RPMI7951 (cell line): Measurements from ENCODE around the gene PIM1. TPM values are rescaled to one million over a fixed set of nuclear protein-coding genes. Genes with fewer than 3 reads are reported as not detected.

ENCODE experiments used
- DNase-seq: peaks from one replicate; pipeline ENCODE4 v3.0.0-alpha.2; 2012; ENCODE audit warnings: low read depth
- total RNA-seq: library from RNA; depleted of rRNA; stranded (reverse); fragments of >200 nt; shearing (Covaris generic); gene quantifications from 2 replicates; pipeline ENCODE4 v1.2.3, GENCODE V29; 2014

The PIM1 gene
- total RNA-seq, 1 experiment from 2014 or later = 7.7 TPM

DNA sequence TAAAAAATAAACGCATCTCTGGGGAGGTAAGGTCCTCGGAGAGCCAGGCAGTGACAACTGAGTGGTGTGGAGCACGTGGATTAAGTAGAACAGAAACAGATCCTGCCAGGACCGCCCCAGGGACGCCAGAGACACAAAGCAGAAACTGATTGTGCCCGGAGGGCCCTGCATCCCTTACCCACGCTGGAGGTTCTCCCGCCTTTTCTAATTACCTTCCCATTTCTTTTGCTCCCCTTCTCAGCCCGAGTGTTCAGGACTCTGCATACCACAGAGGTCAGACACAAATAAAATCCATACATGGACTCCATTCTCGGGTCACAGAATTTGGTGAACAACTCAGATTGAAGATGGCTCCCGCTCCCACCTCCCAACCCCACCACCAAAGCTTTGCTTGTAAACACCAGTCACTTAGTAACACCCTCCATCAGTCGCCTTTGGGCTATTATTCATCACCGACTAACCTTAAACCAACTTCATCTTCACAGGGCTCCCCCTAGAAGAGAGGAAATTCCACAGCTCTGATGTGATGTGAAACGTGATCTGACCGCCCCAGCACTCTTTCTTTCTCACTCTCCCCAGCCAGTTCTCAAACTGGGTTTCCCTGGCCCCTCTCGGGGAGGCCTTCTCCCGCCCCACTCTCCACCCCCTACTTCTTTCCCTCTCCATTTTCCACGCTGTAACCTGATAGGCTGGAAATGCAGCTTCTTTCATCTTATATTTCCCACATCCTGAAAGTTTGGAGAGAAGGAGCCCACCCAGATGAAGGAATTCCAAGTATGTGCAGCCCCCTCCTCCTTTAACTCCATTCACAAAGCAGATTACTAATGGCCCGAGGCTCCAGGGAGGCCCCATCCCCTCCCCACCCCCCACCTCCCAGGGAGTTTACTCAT is 32.5 kb upstream of the PIM1 start:
- DNase-seq = peak; percentile 97

DNA sequence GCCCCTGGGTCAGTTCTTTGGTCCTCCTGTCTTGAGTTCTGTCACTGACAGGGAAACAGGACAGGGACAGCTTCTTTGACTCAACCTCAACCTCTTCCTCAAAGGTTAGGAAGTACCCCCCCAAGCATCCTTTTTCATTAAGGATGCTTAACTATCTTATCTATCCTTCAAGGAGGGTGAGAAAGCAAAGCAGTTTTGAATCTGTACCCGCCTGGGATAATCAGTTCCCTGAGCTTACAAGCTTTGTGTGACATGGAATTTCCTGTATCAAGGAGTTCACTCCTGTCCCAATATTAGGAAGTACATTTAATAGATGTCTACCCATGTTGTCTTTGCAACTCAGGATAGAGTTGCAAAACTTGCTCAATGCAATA is 31.1 kb upstream of the PIM1 start:
- no peak for DNase-seq

DNA sequence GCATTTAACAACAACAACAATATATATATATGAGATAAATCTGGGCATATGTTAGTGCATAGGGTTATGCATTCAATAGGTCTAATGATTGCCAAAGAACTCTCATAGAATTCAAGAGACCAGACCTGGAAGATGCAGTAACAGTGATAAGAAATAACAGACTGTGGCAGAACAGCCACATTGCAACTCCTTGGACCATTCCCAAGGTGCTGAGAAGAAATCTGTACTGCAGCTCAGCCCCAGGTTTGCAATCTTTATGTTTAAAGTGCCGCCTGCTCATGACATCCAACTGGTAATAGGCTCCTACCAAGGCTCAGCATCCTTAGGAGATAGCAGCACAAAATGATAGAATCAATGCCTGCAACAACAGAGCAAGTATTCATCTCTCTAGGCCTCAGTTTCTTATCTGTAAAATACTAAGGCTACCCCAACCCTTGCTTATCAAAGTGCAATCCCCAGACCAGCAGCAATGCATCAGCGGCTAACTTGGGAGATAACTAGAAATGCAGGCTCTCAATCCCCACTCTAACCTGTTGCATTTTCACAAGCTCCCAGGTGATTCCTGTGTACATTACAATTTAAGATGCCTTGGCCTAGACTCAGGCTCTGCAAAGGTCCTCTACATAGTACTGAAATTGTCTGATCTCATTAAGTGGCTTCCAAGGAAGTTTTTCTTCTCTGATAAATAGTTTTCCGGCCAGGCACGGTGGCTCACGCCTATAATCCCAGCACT is 30.6 kb upstream of the PIM1 start:
- no peak for DNase-seq

DNA sequence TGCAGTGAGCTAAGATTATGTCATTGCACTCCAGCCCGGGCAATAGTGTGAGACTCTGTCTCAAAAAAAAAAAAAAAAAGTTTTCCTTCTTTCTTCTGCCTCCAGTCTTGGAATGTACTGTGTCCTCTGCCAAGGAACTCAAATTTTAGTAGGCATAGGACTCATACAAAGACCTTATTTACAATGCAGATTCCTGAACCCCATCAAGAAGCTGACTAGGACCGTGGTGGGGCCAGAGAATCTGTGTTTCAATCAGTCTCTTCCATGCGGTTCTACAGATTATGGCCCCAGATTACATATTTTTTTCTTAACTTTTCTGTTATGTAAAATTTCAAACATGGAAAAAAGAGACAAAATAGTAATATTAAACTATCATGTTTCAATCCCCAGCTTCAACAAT is 29.8 kb upstream of the PIM1 start:
- DNase-seq = no peak

DNA sequence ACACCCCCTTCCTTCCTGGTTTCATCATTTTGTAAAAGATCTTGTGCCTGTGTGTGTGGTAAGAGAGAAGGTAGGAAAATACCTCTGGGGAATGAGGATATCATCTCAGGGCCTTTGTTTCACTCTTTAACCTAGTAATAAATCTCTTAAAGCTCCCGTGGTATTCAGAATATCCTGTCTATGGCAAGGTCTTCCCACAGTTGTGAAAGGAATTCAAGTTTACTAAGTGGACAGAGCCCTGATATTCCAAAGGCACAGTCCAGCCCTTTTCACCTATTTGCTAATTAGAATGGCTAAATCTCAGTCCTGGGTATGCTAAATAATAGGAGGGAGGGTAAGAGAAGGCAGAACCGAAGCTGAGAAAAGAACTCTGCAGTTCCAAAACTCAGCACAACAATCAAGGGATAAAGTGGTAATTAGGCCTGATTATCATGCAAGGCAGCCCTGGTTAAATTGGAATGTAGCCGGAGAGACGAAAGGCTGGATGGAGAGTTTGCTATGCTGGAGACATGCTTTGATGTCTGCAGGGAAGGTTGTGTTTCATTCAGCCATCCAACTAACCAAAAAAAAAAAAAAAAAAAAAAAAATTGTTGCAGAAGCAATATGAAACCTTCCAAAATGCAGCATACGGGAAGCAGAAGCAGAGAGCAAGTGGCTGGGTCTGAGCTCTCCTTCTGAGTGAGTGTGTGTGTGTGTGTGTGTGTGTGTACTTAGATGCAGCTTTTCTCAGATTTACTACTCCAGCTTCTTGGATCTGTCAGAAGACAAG is 28.5 kb upstream of the PIM1 start:
- DNase-seq = no peak

DNA sequence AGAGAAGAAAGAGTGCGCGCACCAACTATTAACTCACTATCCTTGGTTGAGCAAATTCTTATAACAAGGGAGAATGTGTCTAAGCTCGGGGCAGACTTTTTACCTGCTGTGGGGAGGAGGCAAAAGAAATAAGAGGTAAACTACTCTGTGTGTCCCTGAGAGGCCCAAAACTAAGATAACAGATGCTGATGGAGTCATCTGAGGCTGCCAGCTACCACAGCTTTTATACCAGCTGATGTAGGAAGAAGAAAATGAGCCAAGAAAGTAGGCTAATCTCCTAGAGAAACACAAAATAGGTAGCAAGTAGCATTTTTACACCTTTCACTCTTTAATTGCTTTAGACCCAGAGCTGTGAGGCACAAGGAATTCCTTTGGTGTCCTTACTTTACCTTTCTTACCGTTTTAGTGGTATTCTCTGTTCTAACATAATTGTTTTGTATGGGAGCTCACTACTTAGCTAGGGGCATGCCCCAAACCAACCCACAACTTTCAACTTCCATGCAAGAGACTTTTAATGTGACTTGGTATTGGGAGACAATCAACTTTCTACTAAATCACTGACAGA is 27.8 kb upstream of the PIM1 start:
- no peak for DNase-seq

DNA sequence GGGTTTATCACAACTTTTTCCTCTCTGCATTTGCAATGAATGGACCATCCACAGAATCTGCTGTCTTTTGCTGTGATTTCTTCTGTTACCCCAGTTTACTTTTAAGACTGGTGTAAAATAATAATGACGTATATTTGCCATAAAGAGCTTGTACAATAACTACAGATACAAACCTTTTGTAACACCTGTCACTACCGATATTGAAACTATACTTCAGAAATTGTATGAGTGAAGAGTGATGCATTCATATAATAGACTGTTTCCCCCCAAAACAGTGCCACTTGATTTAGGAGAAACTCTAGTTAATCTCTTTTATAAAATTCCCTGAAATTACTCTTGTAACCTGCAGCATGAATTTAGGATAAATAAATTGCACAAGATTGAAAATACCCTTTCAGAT is 26.4 kb upstream of the PIM1 start:
- no peak for DNase-seq

DNA sequence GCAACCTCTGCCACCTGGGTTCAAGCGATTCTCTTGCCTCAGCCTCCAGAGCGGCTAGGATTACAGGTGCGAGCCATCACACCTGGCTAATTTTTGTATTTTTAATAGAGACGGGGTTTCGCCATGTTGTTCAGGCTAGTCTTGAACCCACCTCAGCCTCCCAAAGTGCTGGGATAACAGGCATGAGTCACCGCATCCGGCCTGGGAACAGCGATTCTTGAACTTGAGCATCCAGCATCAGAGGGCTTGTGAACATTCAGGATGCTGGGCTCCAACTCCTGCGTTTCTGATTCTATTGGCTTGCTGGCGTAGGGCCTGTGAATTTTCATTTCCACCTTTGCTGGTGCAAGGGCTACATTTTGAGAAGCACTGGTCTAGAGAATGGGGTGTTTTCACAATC is 24.5 kb upstream of the PIM1 start:
- DNase-seq = no peak

DNA sequence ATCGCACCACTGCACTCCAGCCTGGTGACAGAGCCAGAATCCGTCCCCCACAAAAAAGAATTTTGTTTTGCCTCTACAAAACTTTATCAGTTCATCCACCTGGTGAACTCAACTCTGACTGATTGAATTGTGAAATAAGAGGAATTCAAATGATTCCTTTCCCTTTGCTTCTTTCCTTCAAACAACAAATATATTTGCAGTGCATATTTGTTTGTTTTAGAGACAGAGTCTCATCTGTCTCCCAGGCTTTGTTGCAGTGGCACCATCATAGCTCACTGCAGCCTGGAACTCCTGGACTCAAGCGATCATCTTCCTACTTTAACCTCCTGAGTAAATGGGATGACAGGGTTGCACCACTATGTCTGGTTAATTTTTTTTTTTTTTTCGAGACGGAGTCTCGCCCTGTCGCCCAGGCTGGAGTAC is 23.2 kb upstream of the PIM1 start:
- no peak for DNase-seq

DNA sequence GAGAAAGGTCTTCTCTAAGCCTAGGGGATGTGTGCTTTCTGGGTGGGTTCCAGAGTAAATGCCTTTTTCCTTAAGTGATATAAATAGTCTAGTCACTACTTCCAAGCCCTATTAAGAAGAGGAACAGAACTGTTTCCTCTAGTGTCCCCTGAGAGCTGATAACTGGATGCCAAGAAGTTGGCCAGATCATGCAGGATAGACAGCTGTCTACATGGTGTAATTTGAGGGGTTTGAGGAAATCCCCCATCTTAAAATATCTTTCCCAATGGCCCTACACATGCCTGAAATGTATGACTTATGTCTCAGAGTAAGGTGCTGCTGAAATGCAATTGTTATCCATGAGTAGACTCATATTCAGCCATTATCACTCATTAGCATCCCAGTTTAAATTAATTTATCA is 20.2 kb upstream of the PIM1 start:
- DNase-seq = no peak

DNA sequence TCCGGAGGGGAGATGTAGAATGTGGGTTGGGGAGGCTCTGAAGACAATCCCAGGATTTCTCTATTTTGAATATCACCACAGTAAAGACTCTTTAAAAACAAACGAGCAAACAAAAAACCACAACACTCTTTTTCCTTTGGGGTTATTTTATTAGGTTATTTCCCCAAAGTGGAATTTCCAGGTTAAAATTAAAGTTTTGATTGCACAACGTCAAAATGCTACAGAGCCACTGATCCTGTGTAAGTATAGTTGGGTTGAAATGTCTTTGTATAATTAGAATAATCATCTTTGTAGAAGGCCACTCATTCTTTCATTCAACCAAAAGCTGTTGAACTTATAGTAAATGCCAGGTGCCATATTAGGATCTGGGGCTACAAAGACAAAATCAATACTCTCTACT is 19.6 kb upstream of the PIM1 start:
- DNase-seq = no peak

DNA sequence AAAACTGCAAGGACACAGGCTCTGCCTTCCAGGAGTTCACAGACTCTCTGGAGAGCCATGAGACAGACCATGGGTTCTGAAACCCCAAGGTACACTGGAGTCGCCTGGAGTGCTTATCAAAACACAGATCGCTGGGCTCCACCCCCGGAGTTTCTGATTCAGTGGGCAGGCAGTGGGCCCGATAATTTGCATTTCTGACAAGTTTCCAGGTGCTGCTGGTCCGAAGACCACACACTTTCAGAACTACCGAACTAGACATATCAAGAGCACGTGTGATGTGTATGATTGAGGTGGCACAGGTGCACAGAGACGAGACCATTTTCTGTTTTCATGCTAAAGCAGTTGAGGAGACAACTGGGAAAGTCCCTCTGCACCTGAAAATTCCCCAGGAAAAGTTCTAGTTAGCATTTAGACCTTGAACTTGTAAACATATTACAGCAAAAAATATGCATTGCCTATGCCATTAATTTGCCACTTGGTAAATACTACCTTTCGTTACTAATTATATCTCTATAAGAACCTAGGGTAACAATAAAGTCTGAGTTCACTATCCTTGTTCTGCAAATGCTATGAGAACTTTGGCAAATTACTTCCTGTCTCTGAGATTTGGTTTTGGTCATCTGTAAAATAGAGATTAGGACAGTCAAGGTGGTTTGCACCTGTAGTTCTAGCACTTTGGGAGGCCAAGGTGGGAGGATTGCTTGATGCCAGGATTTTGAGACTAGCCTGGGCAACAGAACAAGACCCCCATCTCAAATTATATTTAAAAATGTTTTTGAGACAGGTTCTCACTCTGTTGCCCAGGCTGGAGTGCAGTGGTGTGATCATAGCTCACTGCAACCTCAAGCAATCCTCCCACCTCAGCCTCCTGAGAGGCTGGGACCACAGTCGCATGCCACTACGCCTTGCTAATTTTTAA is 14.3 kb upstream of the PIM1 start:
- DNase-seq = no peak

DNA sequence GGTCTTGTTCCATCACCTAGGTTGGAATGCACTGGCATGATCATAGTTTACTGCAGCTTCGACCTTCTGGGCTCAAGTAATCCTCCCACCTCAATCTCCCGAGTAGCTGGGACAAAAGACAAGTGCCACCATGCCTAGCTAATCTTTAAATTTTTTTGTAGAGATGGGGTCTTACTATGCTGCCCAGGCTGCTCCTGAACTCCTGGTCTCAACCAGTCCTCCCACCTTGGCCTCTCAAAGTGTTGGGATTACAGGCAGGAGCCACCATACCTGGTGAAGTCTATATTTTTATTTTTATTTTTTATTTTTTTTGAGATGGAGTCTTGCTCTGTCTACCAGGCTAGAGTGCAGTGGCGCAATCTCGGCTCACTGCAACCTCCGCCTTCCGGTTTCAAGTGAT is 11.4 kb upstream of the PIM1 start:
- no peak for DNase-seq

DNA sequence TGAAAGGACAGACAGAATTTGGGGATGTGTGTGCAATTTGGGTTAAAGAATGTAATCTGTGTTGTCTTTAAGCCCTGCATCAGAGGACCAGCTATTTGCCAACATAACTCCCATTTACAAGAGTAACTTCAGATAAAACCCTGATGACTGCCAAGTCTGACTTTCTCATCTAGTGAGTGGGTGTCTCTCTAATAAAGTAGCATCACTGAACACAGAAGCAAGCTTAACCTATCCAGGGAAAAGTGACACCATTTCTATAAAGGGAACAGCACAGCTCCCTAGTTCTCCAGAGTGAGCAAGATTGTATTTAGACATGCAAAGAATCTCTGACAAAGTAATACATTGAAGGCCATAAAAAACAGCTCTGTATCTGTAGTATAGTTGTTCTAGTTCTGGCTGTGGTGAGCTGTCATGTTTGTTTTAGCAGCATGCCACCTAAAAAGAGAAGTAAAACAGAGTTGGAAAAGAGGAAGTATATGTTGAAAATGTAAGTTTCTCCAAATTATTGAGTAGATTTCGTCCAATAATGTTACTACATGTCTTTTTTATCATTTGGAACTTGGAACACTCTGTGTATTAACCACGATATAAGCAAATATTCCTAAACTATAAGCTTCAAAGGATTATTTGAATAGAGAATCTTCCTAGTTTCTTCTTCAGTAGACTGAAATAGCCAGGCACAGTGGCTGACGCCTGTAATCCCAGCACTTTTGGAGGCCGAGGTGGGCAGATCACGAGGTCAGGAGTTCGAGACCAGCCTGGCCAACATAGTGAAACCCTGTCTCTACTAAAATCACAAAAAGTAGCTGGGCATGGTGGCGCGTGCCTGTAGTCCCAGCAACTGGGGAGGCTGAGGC is 8.8 kb upstream of the PIM1 start:
- DNase-seq = no peak

DNA sequence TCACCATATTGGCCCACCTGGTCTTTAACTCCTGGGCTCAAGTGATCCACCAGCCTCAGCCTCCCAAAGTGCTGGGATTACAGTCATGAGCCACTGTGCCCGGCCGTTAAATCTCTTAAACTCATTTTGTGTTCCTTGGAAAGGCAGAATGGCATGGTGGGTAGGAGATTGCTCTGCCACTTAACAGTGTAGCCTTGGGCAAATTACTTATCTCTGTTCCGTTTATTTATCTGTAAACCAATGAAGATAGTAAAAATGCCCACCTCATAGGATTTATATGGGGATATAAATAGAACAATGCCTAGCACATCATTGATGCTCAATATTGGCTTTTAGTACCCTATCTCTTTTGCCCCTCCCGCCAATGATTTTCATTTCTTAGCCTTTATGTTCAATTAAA is 7.2 kb upstream of the PIM1 start:
- no peak for DNase-seq

DNA sequence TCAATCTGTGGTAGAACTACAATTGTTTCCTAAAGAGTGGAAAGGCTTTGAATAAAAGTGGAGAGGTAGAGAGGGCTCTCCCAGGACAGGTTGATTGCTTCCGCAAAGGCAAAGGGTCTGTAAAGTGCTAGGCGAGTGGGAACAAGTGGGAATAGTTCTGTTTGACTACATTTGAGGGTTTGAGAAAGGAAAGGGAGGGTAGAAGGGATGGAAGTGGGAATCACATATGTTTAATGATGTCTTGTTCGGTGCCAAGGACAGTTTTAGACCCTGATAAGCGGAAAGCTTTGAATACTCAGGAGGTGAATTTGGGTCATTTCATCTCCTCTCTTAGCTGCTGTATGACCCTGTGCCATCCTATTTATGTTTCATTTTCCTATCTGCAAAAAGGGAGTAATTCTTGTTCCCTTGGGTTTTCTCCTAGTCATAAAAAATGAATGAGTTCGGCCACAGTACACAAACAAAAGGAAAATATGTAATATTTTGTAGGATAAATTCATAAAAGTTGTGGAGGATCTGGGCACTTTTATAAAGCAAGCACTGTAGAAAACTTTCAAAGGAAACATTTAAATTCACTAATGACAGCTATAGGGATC is 1.7 kb upstream of the PIM1 start:
- no peak for DNase-seq

DNA sequence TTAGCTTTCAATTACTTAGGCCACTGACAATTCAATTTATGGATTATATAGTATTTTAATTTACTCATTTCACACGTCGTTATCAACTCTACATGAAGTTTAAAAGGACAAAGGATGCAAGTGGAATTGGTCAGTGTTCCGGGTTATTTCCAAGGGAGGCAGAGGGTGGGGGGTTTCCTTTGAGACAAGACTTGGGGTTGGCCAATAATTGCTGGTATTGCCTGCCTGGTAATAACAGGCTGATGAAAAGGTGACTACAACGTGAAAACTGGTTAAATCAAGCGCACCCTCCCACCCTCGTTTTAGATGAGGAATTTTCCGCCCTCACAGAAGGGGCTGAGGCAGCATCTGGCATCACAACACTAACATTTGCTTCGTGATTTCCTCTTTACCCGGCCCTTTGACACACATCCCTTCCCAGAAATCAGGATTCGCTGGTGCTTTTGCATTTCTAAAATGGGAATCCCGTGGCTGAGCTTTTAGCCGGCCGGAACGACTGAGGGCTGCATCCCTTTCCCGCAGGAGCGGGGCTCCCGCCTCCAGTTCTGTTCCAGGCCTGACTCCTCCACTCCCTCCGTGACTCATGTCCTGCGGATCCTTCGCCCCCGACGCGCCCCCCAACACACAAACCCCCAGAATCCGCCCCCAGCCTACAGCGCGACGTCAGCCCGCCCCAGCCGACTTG is 999 bp upstream of the PIM1 start:
- DNase-seq = no peak

DNA sequence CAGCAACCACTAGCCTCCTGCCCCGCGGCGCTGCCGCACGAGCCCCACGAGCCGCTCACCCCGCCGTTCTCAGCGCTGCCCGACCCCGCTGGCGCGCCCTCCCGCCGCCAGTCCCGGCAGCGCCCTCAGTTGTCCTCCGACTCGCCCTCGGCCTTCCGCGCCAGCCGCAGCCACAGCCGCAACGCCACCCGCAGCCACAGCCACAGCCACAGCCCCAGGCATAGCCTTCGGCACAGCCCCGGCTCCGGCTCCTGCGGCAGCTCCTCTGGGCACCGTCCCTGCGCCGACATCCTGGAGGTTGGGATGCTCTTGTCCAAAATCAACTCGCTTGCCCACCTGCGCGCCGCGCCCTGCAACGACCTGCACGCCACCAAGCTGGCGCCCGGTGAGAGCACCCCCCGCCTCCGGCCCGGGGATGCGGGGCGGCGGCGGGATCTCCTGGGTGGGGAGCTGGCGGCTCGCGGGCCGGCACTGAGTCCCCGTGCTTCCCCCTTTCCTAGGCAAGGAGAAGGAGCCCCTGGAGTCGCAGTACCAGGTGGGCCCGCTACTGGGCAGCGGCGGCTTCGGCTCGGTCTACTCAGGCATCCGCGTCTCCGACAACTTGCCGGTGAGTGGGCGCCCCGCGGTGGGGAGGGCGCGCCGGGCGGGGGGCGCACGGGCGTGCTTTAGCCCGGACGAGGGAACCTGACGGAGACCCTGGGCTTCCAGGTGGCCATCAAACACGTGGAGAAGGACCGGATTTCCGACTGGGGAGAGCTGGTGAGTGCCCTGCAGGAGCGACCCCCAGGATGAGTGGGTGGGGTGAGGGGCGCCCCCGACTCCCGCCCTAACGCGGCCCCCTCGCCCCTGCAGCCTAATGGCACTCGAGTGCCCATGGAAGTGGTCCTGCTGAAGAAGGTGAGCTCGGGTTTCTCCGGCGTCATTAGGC is 585 bp downstream of the PIM1 start:
- peak; percentile 31 for DNase-seq
